AG04450 (cell line): ENCODE results near the gene ABCF1. TPM values are rescaled to one million over a fixed set of nuclear protein-coding genes. Genes with fewer than 3 reads are reported as not detected.

Experiments
- CTCF ChIA-PET: fragments of 300-600, 350-600 bp; formaldehyde crosslinking; extraction: SDS; loops from one replicate; lab custom pipeline; 2022; ENCODE audit warnings: antibody characterized with exemption, inconsistent platforms; lab: Charles Lee
- POLR2A ChIA-PET: fragments of 350-600 bp; formaldehyde crosslinking; extraction: SDS; loops from one replicate; lab custom pipeline; 2021; ENCODE audit warnings: antibody characterized with exemption, inconsistent platforms; lab: Yijun Ruan, JAX
- DNase-seq: peaks from one replicate; pipeline ENCODE4 v3.0.0-alpha.2; 2011; ENCODE audit warnings: low read depth, low spot score
- H3K27ac ChIP-seq: one replicate; pipeline ENCODE4 v1.5.1; 2012; ENCODE audit warnings: low read depth, low read length, control low read depth
- H3K27me3 ChIP-seq: one replicate; pipeline ENCODE4 v1.6.0; 2012; ENCODE audit warnings: low read length; ENCODE audit not compliant: control insufficient read depth, insufficient read depth
- H3K4me3 ChIP-seq: 2 replicates; pipeline ENCODE4 v1.5.1; 2011; ENCODE audit warnings: mild to moderate bottlenecking, low read depth, low read length, control low read depth
- H3K9me3 ChIP-seq: 2 replicates; pipeline ENCODE4 v1.5.1; 2012; ENCODE audit warnings: low read length; ENCODE audit not compliant: control insufficient read depth, insufficient read depth
- polyA plus RNA-seq: library from polyadenylated mRNA; depleted of rRNA; stranded (reverse); fragments of >200 nt; gene quantifications from 2 replicates; pipeline ENCODE4 v1.2.3, GENCODE V29; 2011
- TF ChIP-seq, protein P1 (sequence below): IDR thresholded peaks from 2 replicates; pipeline ENCODE4 v1.5.1; 2011; ENCODE audit warnings: low read depth, low read length, control low read depth, inconsistent platforms

Gene ABCF1
- polyA plus RNA-seq, 1 experiment: 32.3 TPM

DNA sequence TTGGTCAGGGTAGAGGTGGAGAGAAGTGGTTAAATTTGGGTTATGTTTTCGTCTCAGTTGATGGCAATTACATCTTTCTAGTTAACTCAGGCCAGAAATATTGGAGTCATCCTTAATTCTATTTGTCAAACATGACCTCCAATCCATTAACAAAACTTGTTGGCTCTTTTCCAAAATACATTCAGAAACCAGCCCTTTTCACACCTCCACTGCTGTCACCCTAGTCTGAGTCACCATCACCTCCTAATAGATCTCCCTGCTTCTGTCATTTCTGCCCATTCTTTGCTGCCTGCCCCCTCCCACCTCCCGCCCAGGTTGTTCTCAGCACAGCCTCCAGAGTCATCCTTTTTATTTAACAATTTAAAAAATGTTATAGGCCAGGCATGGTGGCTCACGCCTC, 3.0 kb upstream of the ABCF1 start:
- ChIA-PET CTCF (no interaction called here), POLR2A (interaction anchor here (0.7 kb wide), 1 partner anchor 243 kb away, joined by 4 read pairs; no protein-coding TSS in a partner anchor)
- no peak overlapping the region for H3K4me3 ChIP-seq
- no peak overlapping the region for H3K27ac ChIP-seq
- no peaks in the 10 kb centered on the region for H3K27me3 ChIP-seq
- no peaks in the 10 kb centered on the region for H3K9me3 ChIP-seq
- TF ChIP-seq, protein P1, sequence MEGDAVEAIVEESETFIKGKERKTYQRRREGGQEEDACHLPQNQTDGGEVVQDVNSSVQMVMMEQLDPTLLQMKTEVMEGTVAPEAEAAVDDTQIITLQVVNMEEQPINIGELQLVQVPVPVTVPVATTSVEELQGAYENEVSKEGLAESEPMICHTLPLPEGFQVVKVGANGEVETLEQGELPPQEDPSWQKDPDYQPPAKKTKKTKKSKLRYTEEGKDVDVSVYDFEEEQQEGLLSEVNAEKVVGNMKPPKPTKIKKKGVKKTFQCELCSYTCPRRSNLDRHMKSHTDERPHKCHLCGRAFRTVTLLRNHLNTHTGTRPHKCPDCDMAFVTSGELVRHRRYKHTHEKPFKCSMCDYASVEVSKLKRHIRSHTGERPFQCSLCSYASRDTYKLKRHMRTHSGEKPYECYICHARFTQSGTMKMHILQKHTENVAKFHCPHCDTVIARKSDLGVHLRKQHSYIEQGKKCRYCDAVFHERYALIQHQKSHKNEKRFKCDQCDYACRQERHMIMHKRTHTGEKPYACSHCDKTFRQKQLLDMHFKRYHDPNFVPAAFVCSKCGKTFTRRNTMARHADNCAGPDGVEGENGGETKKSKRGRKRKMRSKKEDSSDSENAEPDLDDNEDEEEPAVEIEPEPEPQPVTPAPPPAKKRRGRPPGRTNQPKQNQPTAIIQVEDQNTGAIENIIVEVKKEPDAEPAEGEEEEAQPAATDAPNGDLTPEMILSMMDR: no peak
- no peak for DNase-seq

DNA sequence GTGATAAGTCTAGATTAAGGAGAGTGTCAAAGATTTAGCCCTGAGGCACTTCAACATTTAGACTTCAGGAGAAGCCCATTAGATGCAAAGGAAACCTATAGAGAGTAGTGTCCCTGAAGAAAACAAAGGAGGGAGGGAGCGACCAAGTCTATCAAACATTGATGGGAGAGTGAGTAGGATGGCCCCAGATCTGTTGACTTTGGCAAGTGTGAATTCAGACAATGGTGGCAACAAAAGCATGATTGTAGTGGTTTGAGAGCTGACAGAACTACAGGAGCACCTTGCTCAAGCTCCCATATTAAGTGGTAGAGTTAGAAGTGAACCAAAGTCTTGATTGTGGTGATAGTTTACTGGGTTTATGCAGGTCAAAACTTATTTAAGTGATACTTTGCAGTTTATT, 979 bp upstream of the ABCF1 start:
- Histone ChIP-seq H3K27ac (no peak overlapping the region), H3K9me3 (no peaks in the 10 kb centered on the region), H3K4me3 (peak overlapping the region; percentile 73), H3K27me3 (no peaks in the 10 kb centered on the region)
- ChIA-PET POLR2A (interaction anchor here (1.0 to 1.8 kb wide), 3 partner anchors 13 to 42 kb away, joined by 3 to 14 read pairs (median 6); partner anchors contain the start of genes GNL1 and PRR3), CTCF (interaction anchor here (1.7 to 2.1 kb wide), 4 partner anchors 25 to 87 kb away, joined by 5 to 8 read pairs (median 6); no protein-coding TSS in a partner anchor)
- DNase-seq: no peak
- TF ChIP-seq, protein P1: no peak

DNA sequence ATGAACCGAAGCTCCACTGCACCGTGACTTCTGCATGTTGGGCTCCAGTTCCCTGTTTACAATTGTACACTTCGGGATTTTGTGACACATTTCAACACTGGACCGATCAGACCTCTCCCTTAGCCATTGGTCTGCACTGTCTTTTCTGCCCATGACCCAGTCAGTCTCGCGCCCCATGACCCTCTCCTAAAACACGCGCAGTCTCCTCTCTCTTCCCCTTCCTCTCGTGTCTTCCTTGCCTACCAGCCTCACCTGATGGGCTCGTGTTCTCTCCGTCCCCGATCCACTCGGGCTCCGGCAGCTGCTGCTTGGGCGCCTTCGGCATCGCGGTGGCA, 535 bp upstream of the ABCF1 start:
- POLR2A ChIA-PET: interaction anchor here (0.9 to 1.8 kb wide), 8 partner anchors 14 to 120 kb away, joined by 3 to 14 read pairs (median 5); partner anchors contain the start of genes GNL1, MRPS18B, NRM and PRR3
- TF ChIP-seq, protein P1: no peak
- Histone ChIP-seq H3K9me3 (no peaks in the 10 kb centered on the region), H3K27ac (peak overlapping the region; percentile 69), H3K27me3 (no peaks in the 10 kb centered on the region), H3K4me3 (peak overlapping the region; percentile 73)
- CTCF ChIA-PET: interaction anchor here (1.0 to 2.1 kb wide), 6 partner anchors 26 to 88 kb away, joined by 3 to 8 read pairs (median 6); no protein-coding TSS in a partner anchor
- no peak for DNase-seq

DNA sequence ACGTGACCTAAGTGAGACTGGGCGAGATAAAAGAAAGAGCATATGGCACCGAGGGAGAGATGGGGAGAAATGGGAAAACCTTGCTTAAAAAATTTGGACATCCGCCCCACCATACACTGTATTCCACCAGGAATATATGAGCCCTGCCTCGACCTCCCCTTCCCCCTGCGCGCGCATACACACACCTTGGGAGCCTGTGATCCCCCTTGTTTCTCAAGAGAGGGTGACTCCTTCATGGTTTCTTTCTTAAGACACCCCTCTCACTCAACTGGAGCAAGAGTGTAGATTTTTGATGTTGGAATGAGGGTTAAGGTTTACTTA, 480 bp downstream of the ABCF1 start:
- no peaks in the 10 kb centered on the region for H3K27me3 ChIP-seq
- TF ChIP-seq, protein P1: no peak
- no peak for DNase-seq
- peak overlapping the region; percentile 98 for H3K4me3 ChIP-seq
- peak overlapping the region; percentile 34 for H3K27ac ChIP-seq
- ChIA-PET CTCF (interaction anchor here (1.0 to 1.8 kb wide), 4 partner anchors 25 to 89 kb away, joined by 3 to 8 read pairs (median 6); no protein-coding TSS in a partner anchor), POLR2A (interaction anchor here (0.9 to 1.8 kb wide), 7 partner anchors 15 to 119 kb away, joined by 3 to 14 read pairs (median 5); partner anchors contain the start of genes GNL1, MRPS18B, NRM and PRR3)
- no peaks in the 10 kb centered on the region for H3K9me3 ChIP-seq

GRCh38 chr6:30572148-30572547, 906 bp downstream of the ABCF1 start:
- TF ChIP-seq, protein P1: no peak
- ChIA-PET CTCF (no interaction called here), POLR2A (no interaction called here)

More at GRCh38 chr6:30572148-30572547, 906 bp downstream of the ABCF1 start:
- Histone ChIP-seq H3K27ac (no peak overlapping the region), H3K27me3 (no peaks in the 10 kb centered on the region), H3K9me3 (no peaks in the 10 kb centered on the region), H3K4me3 (peak overlapping the region; percentile 98)
- no peak for DNase-seq
